Ishikawa (cell line): Measurements from ENCODE around the gene TRIP13.

Source experiments
- CEBPB ChIP-seq: IDR thresholded peaks from 2 replicates; pipeline ENCODE4 v1.6.1; 2012
- MAX ChIP-seq: IDR thresholded peaks from 2 replicates; pipeline ENCODE4 v1.6.1; 2012
- TEAD4 ChIP-seq: IDR thresholded peaks from 2 replicates; pipeline ENCODE4 v1.6.1; 2012
- USF1 ChIP-seq: IDR thresholded peaks from 2 replicates; pipeline ENCODE4 v1.6.1; 2012
- YY1 ChIP-seq: IDR thresholded peaks from 2 replicates; pipeline ENCODE4 v1.6.1; 2012; ENCODE audit warnings: low read depth

- TF ChIP-seq MAX (no peak), USF1 (no peak), TEAD4 (no peak), YY1 (no peak), CEBPB (no peak)
Measured at GRCh38 chr5:859391-859790, 33.3 kb upstream of the TRIP13 start.
